ENCODE measurements around the gene DDX23.
A peak's percentile ranks its signal among the peaks of the same experiment; 100 is the strongest.

Gene DDX23

DNA sequence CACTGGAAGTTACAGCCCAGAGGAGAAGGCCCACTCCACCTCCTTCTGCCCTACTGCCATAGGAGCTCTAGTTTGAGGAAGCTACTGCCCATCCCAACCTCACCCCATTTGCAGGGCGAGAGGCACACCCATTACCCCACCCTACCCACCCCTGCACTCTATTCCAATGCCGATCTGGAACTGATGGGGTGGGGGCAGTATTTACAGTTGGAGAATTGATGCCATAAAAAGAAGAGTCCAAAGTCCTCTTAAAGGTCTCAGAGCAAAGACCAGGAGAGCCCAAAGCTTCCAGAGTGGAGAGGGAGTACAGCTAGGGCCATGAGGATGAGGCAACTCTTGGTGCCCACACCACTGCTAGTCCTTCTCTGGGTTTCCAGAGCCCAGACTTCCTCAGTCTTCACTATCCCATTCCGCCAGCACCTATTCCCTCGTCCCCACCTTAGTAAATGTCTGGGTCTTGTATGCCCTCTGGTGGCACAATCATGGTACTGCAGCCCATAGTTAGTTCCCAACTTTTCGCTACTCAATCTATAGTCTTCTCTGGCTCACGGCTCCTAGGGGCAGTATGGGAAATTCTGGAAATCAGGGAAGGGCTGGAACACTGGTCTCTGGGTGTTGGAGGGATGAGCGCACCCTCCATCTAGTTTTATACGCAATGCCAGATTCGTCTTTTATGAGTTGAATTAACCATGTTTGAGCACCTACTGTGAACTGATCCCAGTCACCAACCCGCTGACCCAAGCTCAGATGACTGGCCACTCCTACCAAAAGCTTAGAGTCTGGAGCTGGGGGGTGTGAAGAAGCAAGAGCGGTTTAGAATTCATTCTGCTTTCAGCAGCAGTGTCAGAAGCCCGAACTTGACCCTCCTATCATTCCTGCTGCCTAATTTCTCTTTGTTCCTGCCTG is 56.2 kb downstream of the DDX23 start:
- peak; percentile 61 for DNase-seq (ENCODE audit: low read depth)

GRCh38 chr12:48794870-48795269 is 57.1 kb downstream of the DDX23 start:
- DNase-seq (ENCODE audit: low read depth): peak; percentile 48

GRCh38 chr12:48793696-48794095 is 58.3 kb downstream of the DDX23 start:
- no peak for DNase-seq (ENCODE audit: low read depth)

- DNase-seq (ENCODE audit: low read depth): no peak
These were observed 62.1 kb downstream of the DDX23 start for GRCh38 chr12:48789858-48790326.

- DNase-seq (ENCODE audit: low read depth): peak; percentile 69
These were observed 62.8 kb downstream of the DDX23 start, which contains the start of gene ADCY6 for GRCh38 chr12:48788854-48789775. Gene ADCY6 (minus strand): TSS chr12:48789089. CDS start chr12:48783434, 5,655 bp downstream.

DNA sequence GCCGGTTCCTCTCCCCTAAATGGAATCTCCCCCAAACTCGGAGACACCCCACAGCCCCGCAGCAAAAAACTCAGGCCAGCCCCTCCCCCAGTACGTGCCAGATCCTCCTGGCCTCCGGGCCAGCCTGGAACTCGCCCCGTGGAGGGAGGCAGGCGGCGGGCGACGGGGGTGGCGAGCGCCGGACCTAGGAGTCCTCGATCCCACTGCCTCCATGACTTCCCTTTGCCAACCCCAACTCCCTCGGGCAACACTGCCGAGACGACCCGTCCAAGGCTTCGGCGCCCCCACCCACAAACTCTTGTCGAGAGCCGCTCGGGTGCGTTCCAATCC is 63.5 kb downstream of the DDX23 start:
- DNase-seq (ENCODE audit: low read depth): no peak

DNA sequence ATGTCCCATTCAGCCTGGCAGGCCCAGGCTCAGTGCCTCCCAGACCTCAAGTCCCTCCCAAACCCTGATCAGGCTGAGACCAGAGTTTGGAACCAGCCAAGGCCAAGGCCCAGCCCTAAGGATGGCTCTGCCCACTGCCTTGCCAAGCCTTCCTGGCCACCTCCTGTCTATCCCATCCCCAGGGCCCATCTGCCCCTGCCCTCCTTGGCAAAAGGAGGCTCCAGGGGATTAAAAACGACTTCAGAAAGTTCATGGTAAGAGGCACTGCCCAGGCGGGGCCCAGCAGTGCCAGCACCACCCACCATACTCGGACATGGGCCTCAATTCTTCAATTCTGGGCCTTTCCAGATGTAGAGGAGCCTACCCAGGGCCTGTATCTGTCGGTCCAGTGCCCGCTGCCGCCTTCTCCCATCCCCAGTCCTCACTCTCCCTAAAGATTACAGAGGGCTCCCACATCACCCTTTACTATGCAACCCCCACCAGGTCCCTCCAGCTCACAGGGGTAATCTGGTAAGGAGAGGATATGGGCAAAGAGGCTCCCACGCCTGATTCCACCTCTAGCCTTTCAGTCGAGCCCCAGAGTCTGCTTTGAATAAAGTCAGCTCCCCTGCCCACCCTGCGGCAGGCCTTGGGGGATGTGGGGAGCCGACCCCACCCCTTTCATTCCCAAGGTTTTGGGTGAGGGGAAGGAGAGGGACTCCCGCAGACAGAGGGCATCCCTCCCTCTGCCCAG is 64.0 kb downstream of the DDX23 start:
- no peak for DNase-seq (ENCODE audit: low read depth)

GRCh38 chr12:48786591-48787544 is 65.1 kb downstream of the DDX23 start:
- DNase-seq (ENCODE audit: low read depth): no peak

GRCh38 chr12:48783432-48783831 is 68.5 kb downstream of the DDX23 start:
- no peak for DNase-seq (ENCODE audit: low read depth)

- no peak for DNase-seq (ENCODE audit: low read depth)
These were observed 69.2 kb downstream of the DDX23 start for GRCh38 chr12:48782457-48783395.

DNA sequence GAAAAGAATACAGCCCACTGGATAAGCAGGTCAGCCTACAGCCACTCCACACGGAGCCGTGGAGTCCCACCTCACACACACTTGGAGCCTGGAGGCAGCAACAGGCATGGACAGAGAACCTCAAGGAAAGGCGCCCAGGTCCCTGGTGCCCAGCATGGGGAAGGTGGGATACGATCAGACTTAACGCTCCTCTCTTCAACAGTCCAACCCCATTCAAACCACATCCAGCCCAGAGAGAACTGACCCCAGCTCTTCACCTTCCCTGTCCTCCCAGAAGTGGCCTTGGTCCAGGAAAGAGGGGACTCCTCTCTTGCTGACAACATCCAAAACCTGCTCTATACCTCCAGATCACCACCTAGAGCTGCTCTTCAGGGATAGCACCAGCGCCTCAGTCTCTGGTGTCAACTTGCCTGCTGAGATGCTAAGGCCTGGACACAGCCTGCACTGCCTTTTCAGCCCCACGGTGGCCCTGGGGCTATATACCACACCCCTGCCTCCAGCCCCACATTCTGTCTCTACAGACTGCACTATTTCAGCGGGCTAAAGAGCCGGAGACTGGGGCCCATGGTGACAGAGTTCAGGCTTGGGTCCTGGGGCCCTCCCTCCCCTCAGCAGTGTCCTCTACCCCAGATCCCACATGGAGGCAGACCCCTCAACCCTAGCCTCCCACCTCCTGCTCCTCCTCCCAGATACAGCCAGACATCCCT is 70.1 kb downstream of the DDX23 start:
- no peak for DNase-seq (ENCODE audit: low read depth)

GRCh38 chr12:48780381-48781025 is 71.5 kb downstream of the DDX23 start:
- no peak for DNase-seq (ENCODE audit: low read depth)

GRCh38 chr12:48779869-48780268 is 72.1 kb downstream of the DDX23 start:
- peak; percentile 82 for DNase-seq (ENCODE audit: low read depth)

All from iris pigment epithelial cell (primary cell).